H9 (cell line): Measurements from ENCODE around the gene SRA1. TPM values are rescaled to one million over a fixed set of nuclear protein-coding genes. Genes with fewer than 3 reads are reported as not detected.

Experiments
- DNase-seq: peaks from one replicate; pipeline ENCODE4 v3.0.0-alpha.2; 2017
- H2AFZ ChIP-seq: one replicate; pipeline ENCODE4 v1.6.1; 2013; ENCODE audit warnings: mild to moderate bottlenecking, low read length, control low read depth, moderate library complexity
- H2AK5ac ChIP-seq: 2 replicates; pipeline ENCODE4 v1.6.1; 2013; ENCODE audit warnings: low read length, control low read depth, mixed read lengths; ENCODE audit not compliant: insufficient read length
- H2BK120ac ChIP-seq: one replicate; pipeline ENCODE4 v1.6.1; 2013; ENCODE audit warnings: low read depth, mild to moderate bottlenecking, low read length, control low read depth, inconsistent platforms; ENCODE audit not compliant: poor library complexity, severe bottlenecking
- H2BK12ac ChIP-seq: 2 replicates; pipeline ENCODE4 v1.6.1; 2013; ENCODE audit warnings: low read length, control low read depth, mixed read lengths, low read depth; ENCODE audit not compliant: insufficient read length
- H2BK15ac ChIP-seq: 2 replicates; pipeline ENCODE4 v1.6.1; 2013; ENCODE audit warnings: low read depth, low read length, control low read depth
- H2BK20ac ChIP-seq: one replicate; pipeline ENCODE4 v1.6.1; 2013; ENCODE audit warnings: low read depth, mild to moderate bottlenecking, low read length, control low read depth, inconsistent platforms; ENCODE audit not compliant: poor library complexity, severe bottlenecking
- H2BK5ac ChIP-seq: 2 replicates; pipeline ENCODE4 v1.6.1; 2013; ENCODE audit warnings: low read length, control low read depth, mixed read lengths; ENCODE audit not compliant: insufficient read length
- H3K14ac ChIP-seq: 2 replicates; pipeline ENCODE4 v1.6.1; 2013; ENCODE audit warnings: low read length, control low read depth; ENCODE audit not compliant: insufficient read depth
- H3K18ac ChIP-seq: 2 replicates; pipeline ENCODE4 v1.6.1; 2013; ENCODE audit warnings: low read depth, mild to moderate bottlenecking, mixed read lengths, low read length, control low read depth; ENCODE audit not compliant: insufficient read length
- H3K23ac ChIP-seq: 2 replicates; pipeline ENCODE4 v1.6.1; 2013; ENCODE audit warnings: low read length, control low read depth, mixed read lengths, low read depth; ENCODE audit not compliant: insufficient read length
- H3K23me2 ChIP-seq: 2 replicates; pipeline ENCODE4 v1.6.1; 2013; ENCODE audit warnings: low read depth, mild to moderate bottlenecking, mixed read lengths, low read length, control low read depth; ENCODE audit not compliant: insufficient read length, poor library complexity, severe bottlenecking
- H3K27ac ChIP-seq: 2 replicates; pipeline ENCODE4 v1.5.1; 2013; ENCODE audit warnings: low read length, control low read depth, mixed read lengths, low read depth; ENCODE audit not compliant: insufficient read length
- H3K27me3 ChIP-seq: 2 replicates; pipeline ENCODE4 v1.6.1; 2013; ENCODE audit warnings: low read length, control low read depth, inconsistent platforms; ENCODE audit not compliant: insufficient read depth
- H3K4ac ChIP-seq: 2 replicates; pipeline ENCODE4 v1.6.1; 2013; ENCODE audit warnings: low read depth, mild to moderate bottlenecking, control low read depth, inconsistent platforms, low read length, moderate library complexity
- H3K4me1 ChIP-seq: 2 replicates; pipeline ENCODE4 v1.6.1; 2013; ENCODE audit warnings: low read length, control low read depth, inconsistent platforms; ENCODE audit not compliant: insufficient read depth
- H3K4me2 ChIP-seq: 2 replicates; pipeline ENCODE4 v1.6.1; 2013; ENCODE audit warnings: low read length, control low read depth, mixed read lengths; ENCODE audit not compliant: insufficient read length, insufficient read depth
- H3K56ac ChIP-seq: 2 replicates; pipeline ENCODE4 v1.6.1; 2013; ENCODE audit warnings: low read depth, mild to moderate bottlenecking, mixed read lengths, low read length, control low read depth; ENCODE audit not compliant: insufficient read length
- H3K79me1 ChIP-seq: 2 replicates; pipeline ENCODE4 v1.6.1; 2013; ENCODE audit warnings: low read depth, mild to moderate bottlenecking, moderate library complexity, low read length, control low read depth, inconsistent platforms; ENCODE audit not compliant: insufficient read depth, poor library complexity, severe bottlenecking
- H3K79me2 ChIP-seq: 2 replicates; pipeline ENCODE4 v1.6.1; 2013; ENCODE audit warnings: low read length, control low read depth, inconsistent platforms; ENCODE audit not compliant: insufficient read depth
- H3K9ac ChIP-seq: 2 replicates; pipeline ENCODE4 v1.6.1; 2013; ENCODE audit warnings: low read length, control low read depth, mixed read lengths; ENCODE audit not compliant: insufficient read length; ENCODE audit errors: extremely low read depth
- H3K9me3 ChIP-seq: one replicate; pipeline ENCODE4 v1.6.1; 2013; ENCODE audit warnings: low read depth, low read length, inconsistent platforms; ENCODE audit not compliant: control insufficient read depth
- H3T11ph ChIP-seq: one replicate; pipeline ENCODE4 v1.6.1; 2013; ENCODE audit warnings: mild to moderate bottlenecking, low read length, control low read depth, inconsistent platforms
- H4K20me1 ChIP-seq: one replicate; pipeline ENCODE4 v1.6.1; 2013; ENCODE audit not compliant: control insufficient read depth, insufficient read length, insufficient read depth
- H4K5ac ChIP-seq: 2 replicates; pipeline ENCODE4 v1.6.1; 2013; ENCODE audit warnings: low read depth, mild to moderate bottlenecking, mixed read lengths, low read length, control low read depth; ENCODE audit not compliant: insufficient read length
- H4K8ac ChIP-seq: replicated peaks from 2 replicates; pipeline ENCODE4 v1.6.1; 2013; ENCODE audit warnings: low read length, control low read depth, mixed read lengths, low read depth; ENCODE audit not compliant: insufficient read length
- H4K91ac ChIP-seq: 2 replicates; pipeline ENCODE4 v1.6.1; 2013; ENCODE audit warnings: low read depth, mild to moderate bottlenecking, moderate library complexity, mixed read lengths, low read length, control low read depth; ENCODE audit not compliant: insufficient read length
- H3K27ac Mint-ChIP-seq, 3 experiments: 2 replicates in 2 of 3; 3 replicates in 1 of 3; pipeline ENCODE4 v1.8.0; 2020 to 2021; ENCODE audit warnings: mixed read lengths in 3 of 3, mild to moderate bottlenecking in 1 of 3, moderate library complexity in 1 of 3
- H3K27me3 Mint-ChIP-seq: 2 replicates; pipeline ENCODE4 v1.8.0; 2021; ENCODE audit warnings: low read depth, mild to moderate bottlenecking, moderate library complexity, mixed read lengths
- H3K36me3 Mint-ChIP-seq, 3 experiments: 2 replicates in 2 of 3; 3 replicates in 1 of 3; pipeline ENCODE4 v1.8.0; 2020 to 2021; ENCODE audit warnings: low read depth in 3 of 3, mixed read lengths in 3 of 3; ENCODE audit not compliant: insufficient read depth in 1 of 3
- H3K4me1 Mint-ChIP-seq, 2 experiments: 2 replicates each; pipeline ENCODE4 v1.8.0; 2020; ENCODE audit warnings: mixed read lengths in 2 of 2
- H3K4me3 Mint-ChIP-seq, 2 experiments: 2 replicates in 1 of 2; 3 replicates in 1 of 2; pipeline ENCODE4 v1.8.0; 2020 to 2021; ENCODE audit warnings: mild to moderate bottlenecking in 2 of 2, mixed read lengths in 2 of 2, moderate library complexity in 1 of 2
- H3K9me3 Mint-ChIP-seq, 2 experiments: 2 replicates in 1 of 2; 3 replicates in 1 of 2; pipeline ENCODE4 v1.8.0; 2020; ENCODE audit warnings: mild to moderate bottlenecking in 2 of 2, mixed read lengths in 2 of 2, moderate library complexity in 1 of 2
- WGBS: extraction: QIAGEN DNeasy Blood & Tissue Kit; methylation state at CpG from one replicate; pipeline ENCODE4 v1.1.7; 2013; ENCODE audit warnings: missing lambda C conversion rate, low lambda C conversion rate, mixed read lengths; ENCODE audit not compliant: insufficient read length; ENCODE audit errors: extremely low coverage; 5-methylcytosine and 5-hydroxymethylcytosine counted together
- total RNA-seq: library from RNA; stranded (reverse); gene quantifications from 2 replicates; pipeline ENCODE4 v1.2.1, GENCODE V29; 2021
- TF ChIP-seq, protein P1 (sequence below): fragments of 200-600 bp; sonication (generic); conservative IDR thresholded peaks from 3 replicates; pipeline ENCODE4 v1.8.0; 2021; ENCODE audit warnings: antibody characterized with exemption, mild to moderate bottlenecking

SRA1 gene
- total RNA-seq, 1 experiment from 2014 or later: 49.3 TPM

GRCh38 chr5:140567871-140568270 lies 10.6 kb upstream of the SRA1 start:
- H3K79me1 ChIP-seq: no peaks in the 10 kb centered on the region
- no peak overlapping the region for H3K9ac ChIP-seq
- Mint-ChIP-seq H3K36me3 (peaks cover 9 to 33% (median 22%) of the 10 kb centered on the region in 3 experiments), H3K4me1 (peaks cover 14 to 18% of the 10 kb centered on the region in 2 experiments), H3K4me3 (no peak overlapping the region), H3K27me3 (no peaks in the 10 kb centered on the region), H3K9me3 (no peaks in the 10 kb centered on the region; a peak in 2 of 5 replicates), H3K27ac (no peak overlapping the region)
- H3K27ac ChIP-seq: no peak overlapping the region
- no peak overlapping the region for H2AFZ ChIP-seq
- H3K14ac ChIP-seq: no peak overlapping the region
- no peak overlapping the region for H3K56ac ChIP-seq
- H3K23me2 ChIP-seq: peaks cover 10% of the 10 kb centered on the region
- TF ChIP-seq, protein P1, sequence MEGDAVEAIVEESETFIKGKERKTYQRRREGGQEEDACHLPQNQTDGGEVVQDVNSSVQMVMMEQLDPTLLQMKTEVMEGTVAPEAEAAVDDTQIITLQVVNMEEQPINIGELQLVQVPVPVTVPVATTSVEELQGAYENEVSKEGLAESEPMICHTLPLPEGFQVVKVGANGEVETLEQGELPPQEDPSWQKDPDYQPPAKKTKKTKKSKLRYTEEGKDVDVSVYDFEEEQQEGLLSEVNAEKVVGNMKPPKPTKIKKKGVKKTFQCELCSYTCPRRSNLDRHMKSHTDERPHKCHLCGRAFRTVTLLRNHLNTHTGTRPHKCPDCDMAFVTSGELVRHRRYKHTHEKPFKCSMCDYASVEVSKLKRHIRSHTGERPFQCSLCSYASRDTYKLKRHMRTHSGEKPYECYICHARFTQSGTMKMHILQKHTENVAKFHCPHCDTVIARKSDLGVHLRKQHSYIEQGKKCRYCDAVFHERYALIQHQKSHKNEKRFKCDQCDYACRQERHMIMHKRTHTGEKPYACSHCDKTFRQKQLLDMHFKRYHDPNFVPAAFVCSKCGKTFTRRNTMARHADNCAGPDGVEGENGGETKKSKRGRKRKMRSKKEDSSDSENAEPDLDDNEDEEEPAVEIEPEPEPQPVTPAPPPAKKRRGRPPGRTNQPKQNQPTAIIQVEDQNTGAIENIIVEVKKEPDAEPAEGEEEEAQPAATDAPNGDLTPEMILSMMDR: no peak
- no peak overlapping the region for H3K23ac ChIP-seq
- H2BK5ac ChIP-seq: no peak overlapping the region
- H2BK20ac ChIP-seq: no peak overlapping the region
- H3K79me2 ChIP-seq: no peaks in the 10 kb centered on the region
- no peak overlapping the region for H2BK120ac ChIP-seq
- no peak overlapping the region for H4K5ac ChIP-seq
- no peak overlapping the region for H4K91ac ChIP-seq
- DNase-seq: no peak
- H3K4me2 ChIP-seq: no peak overlapping the region
- H2AK5ac ChIP-seq: no peak overlapping the region
- no peak overlapping the region for H3K4ac ChIP-seq
- no peak overlapping the region for H2BK15ac ChIP-seq
- H3K9me3 ChIP-seq: no peaks in the 10 kb centered on the region
- no peak overlapping the region for H3K18ac ChIP-seq
- no CpG with 5 or more reads among the region's 13 CpGs for WGBS
- no peak overlapping the region for H2BK12ac ChIP-seq
- no peaks in the 10 kb centered on the region for H4K20me1 ChIP-seq
- H3K27me3 ChIP-seq: no peaks in the 10 kb centered on the region
- H4K8ac ChIP-seq: no peak overlapping the region
- no peak overlapping the region for H3T11ph ChIP-seq
- peaks cover 4% of the 10 kb centered on the region; the same call in 1 of the 2 replicates for H3K4me1 ChIP-seq
